HG02610 (cell line): ENCODE measurements around the gene ELMO2.

ENCODE experiments used
- ATAC-seq: cut with Tn5 transposase; IDR thresholded peaks from one replicate; pipeline ENCODE4 v1.9.1; 2021; ENCODE audit warnings: mild to moderate bottlenecking, moderate library complexity; ENCODE audit not compliant: unreplicated experiment

ELMO2 gene, protein sequence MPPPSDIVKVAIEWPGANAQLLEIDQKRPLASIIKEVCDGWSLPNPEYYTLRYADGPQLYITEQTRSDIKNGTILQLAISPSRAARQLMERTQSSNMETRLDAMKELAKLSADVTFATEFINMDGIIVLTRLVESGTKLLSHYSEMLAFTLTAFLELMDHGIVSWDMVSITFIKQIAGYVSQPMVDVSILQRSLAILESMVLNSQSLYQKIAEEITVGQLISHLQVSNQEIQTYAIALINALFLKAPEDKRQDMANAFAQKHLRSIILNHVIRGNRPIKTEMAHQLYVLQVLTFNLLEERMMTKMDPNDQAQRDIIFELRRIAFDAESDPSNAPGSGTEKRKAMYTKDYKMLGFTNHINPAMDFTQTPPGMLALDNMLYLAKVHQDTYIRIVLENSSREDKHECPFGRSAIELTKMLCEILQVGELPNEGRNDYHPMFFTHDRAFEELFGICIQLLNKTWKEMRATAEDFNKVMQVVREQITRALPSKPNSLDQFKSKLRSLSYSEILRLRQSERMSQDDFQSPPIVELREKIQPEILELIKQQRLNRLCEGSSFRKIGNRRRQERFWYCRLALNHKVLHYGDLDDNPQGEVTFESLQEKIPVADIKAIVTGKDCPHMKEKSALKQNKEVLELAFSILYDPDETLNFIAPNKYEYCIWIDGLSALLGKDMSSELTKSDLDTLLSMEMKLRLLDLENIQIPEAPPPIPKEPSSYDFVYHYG

DNA sequence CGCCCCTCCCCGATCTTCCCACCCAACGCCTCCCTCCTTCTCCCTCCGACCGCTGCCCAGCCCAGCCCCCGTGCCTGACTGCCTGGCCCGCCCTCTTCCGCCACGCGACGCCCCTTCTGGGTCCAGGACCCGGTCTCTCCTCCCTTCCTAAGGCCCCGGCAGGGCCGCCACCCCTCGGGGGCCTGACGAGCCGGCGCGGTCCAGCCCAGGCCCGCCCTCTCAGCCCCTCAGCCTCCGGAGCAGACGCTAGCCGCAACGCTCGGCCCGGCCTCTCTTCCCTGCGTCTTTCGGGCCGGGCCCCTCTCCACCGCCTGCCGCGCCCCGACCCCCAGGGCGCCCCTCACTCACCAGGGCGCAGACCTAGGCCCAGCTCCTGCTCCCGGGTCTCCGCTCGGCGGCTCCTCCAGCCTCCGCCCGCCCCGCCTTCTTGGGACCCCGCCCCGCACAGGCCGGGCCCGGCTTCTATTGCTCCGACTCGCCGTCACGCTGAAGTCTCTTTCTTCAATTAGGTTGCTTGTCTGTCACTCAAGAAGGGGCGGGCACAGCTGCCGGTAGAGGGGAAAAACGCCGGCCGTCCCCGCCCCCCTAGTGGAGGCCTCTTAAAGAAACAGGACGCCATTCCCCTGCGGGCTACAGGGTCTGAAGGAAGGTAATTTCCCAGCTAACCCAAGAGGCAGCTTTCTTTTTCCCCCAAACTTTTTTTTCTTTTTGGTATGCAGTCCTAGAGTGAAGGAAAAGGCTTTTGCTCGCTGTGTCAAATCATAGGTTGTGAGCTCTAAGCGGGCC, at the start of gene ELMO2:
TSS of gene ELMO2 (minus strand) at position 416 of the 786 bp plus-strand sequence. CDS start 12,133 bp downstream, outside the sequence.
- peak; percentile 88 for ATAC-seq

DNA sequence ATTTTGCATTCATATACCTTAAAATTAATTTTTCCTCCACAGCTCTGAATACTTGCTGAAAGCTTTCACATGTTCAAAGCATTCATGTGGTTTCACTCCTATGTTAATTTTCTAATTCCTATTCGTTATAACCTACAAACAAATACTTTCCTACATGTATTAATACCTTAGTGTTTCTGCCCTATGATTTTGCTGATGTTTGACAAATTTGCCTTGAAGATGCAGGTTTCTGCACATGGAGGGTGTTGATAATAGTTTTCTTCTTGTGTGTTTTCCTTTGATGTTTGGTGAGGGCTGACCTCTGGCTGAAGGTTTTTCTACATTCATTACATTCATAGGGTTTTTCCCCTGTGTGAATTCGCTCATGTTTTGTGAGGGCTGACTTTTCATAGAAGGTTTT, 49.3 kb upstream of the ELMO2 start:
- ATAC-seq, result no peak

DNA sequence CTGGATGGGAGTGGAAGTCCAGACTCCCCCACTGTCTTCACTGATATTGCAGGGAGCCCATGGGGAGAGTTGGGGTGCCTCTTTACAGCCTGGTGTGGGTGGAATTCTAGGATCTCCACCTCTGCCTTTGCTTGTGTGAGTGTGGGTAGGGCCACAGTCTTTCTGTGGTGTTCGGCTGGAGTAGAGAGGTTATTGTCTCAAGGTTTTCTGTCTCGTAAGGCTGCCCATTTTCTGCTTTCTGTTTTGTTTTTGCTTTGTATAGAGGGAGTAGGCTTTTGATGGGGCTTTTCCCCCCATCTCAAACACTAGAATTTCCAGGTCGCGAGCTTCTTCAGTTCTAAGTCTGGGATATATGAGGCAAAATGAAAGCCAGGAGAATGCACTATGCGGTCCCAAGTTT, 40.4 kb upstream of the ELMO2 start:
- no peak for ATAC-seq

DNA sequence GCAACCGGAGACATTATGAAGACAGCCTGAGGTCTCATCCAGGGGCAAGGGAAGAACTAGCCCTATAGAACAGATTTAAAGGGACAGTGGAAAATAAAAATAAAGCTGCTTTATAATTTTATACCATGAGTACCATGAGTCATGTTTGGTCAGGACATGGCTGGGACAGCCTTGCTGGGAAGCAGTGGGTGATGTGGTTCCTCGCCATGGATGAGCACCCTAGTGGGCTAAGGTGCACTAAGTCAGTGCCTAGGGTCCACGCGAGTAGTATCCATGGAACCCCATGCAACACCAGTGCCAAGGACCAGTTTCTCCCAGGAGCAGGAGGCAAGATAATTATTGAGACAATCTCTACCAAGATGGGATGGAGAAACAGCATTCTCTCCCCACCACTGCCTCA, 33.4 kb upstream of the ELMO2 start:
- no peak for ATAC-seq

DNA sequence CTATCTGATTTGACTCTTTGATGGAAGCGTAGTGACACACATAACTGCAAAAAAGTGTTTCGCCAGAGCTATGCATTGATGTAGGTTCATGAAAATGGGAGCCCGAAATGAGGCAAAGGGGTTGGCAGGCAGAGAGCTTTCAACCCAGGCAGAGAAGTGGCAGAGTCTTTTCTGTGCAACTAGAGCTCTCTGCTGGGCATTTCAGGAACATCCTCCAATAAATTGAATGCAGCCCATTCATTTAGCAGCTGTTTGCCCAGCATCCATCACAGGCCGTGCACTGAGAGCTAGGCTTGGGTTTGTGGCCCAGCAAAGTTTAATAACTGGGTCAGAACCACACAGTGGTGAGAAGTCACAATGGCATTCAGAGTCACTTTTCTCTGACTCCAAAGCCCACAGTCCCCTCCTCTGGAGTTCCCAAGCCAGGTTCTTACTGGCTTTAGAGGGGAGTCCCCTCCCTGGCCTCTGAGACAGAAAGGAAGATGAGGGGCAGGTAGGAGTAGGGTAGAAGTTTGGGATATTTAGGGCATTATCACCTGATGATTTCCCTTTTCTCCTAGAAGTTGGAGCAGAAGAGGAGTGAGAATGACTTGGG, 31.8 kb upstream of the ELMO2 start:
- ATAC-seq, result no peak

DNA sequence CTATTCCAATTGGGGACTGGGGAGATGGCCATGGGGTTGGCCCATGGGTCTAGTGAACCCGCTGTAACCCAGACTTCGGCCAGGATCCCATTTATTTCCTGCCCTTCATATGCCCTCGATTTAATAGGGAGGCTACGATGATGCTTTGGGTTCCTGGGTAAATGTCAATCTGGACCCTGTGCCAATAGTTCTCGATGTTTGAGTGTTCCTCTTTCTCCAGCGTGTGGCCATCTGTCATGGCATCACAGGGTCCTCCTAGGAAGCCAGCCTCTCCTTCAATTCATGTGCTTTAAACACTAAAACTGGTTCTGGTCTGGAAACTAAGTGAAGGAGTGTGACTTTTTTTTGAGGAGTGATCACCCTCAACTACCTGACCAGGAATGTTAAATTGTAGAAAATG, 28.7 kb upstream of the ELMO2 start:
- no peak for ATAC-seq

DNA sequence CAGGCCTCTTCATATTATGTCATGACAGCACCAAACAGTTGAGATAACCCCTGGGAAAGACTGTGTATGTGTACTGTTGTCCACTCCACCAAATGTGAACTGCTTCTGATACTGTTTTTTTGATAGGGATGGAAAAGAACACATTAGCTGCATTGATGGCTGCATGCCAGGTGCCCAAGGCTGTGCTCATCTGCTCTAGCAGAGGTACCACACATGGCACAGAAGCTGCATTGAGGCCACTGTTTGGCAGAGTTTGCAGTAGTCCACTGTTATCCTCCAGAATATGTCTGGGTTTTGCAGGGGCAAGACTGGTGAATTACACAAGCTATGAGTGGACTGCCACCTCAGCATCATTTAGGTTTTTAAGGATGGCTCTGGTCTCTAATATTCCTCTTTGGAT, 28.2 kb upstream of the ELMO2 start:
- ATAC-seq, result no peak

DNA sequence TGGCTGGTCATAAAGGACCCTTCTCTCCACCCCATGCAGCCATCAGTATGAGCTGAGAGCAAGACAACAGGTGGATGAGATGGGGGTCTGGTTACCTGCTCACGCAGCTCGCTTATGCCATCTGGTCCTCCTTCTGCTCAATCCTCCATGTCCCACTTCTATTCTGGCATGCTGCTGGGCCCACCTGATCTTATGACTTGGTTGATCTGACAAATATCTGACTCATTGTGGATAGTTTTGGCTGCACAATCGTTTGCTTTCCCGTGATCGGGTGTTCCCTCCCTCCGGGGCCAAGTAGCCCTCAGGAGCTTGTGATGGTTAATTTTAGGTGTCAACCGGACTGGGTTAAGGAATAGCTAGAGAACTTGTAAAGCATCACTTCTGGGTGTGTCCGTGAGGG, 26.6 kb upstream of the ELMO2 start:
- ATAC-seq, result no peak

DNA sequence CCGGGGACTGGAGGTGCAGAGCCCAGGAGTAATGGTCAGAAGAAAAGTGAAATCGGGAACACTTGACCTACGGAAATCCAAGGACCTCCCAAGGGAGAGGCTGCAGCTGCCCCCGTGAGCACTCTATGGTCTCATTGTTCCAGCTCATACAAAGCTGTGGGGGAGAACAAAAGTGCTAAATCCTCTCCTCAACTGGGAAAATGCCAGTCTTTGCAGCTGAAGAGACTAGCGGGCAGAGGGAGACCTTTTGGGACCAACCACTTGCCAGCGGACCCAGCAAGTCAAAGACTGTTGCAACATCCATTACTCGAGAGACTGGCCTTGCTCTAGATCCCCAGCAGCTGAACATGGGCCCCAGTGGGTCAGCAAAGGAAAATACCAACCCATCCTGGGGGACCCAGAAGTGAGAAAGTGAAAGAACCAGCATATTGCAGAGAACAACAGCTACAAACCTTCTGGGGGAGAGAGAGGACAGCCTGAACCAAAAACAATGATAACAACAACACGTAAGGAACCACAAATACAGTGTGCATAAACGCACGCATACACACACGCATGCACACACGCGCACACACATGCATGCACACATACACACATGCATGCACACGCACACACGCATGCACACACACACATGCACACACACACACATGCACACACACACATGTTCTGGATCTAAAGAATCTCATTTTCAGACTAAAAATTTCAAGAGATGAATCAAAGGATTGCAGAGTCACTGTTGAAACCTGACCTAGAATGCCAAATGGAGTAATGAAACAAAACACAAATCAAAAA, 24.7 kb upstream of the ELMO2 start:
- no peak for ATAC-seq

DNA sequence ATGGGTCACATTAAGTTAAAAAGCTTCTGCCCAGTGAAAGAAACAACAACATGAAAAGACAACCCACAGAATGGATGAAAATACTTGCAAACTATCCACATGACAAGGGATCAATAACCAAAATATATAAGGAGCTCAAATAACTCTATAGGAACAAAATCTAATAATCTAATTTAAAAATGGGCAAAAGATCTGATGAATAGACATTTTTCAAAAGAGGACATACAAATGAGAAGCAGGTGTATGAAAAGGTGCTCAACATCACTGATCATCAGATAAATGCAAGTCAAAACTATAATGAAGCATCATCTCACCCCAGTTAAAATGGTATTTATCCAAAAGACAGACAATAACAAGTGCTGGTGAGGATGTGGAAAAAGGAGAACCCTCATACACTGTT, 21.0 kb upstream of the ELMO2 start:
- no peak for ATAC-seq

DNA sequence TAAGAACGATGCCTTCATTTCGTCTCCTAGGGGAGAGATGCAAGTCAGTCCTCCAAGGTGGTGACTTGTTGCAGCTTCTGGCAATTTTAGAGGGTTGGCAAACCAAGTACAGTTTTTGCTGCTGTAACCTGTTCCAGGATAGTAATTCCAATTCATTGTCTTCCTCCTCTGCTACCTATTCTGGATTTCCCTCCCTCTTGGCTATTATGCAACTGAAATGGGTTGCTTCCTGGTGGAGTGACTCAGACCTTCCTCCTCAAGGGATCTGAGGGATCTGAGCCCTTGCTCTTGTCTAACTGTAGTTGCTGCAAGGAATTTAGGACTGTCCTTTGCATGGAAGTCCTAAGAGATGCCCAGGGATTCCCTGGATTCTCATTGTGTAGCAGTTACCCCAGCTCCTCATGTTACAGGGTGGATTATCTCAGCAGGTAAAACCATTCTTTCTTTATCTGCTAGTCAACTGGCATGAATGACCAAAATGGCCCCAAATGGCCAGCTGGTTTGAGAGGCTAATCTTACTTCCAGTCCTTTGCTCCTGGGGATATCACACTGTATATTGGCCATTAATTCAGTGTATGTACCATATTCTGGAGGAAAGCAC, 17.6 kb upstream of the ELMO2 start:
- ATAC-seq, result no peak

DNA sequence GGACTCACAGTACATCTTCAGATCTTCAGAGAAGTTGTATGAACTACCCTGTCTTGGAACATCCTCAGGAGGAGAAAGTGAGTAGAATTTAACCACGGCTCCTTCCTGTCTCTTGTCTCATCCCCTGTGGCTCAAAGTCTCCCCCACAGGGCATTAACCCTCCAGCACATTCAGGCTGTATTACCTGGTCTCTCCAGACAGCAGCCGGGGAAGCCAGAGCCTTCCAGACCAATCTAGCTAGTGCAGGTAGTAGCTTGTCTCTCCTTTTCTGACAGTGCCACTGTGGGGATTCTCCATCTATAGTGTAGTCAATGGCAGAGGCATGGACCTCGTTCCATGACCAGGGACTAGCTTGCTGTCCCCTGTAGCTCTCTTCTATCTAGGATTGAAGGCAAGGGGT, 16.9 kb upstream of the ELMO2 start:
- ATAC-seq, result no peak

DNA sequence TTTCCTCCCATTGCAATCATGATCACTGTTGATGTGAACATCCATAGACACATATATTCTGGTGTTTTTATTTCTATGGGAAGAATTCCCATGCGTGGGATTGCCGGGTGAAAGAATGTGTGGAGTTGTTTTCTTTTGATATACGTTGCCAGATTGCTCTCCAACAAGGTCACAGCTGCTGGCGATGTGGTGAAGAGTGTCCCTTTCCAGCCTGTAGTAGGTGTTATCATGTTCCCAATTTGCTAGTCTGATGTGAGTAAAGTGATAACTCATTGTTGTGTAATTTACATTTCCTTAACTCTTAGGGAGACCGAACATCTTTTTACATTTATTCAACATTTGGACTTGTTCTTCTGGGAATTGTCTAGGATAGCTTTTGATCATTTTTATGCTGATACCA, 14.5 kb upstream of the ELMO2 start:
- no peak for ATAC-seq

DNA sequence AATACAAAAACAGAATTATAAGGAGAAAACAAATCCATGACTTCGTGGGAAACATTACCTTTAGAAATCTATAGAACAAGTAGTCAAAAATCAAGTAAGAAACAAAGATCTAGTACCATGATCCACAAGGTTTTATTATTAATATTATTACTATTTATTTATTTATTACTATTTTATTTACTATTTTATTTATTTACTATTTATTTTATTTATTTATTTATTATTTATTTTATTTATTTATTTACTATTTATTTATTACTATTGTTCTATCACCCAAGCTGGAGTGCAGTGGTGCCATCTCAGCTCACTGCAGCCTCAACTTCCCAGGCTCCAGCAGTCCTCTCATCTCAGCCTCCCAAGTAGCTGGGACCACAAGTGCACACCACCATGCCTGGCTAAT, 13.5 kb upstream of the ELMO2 start:
- no peak for ATAC-seq

DNA sequence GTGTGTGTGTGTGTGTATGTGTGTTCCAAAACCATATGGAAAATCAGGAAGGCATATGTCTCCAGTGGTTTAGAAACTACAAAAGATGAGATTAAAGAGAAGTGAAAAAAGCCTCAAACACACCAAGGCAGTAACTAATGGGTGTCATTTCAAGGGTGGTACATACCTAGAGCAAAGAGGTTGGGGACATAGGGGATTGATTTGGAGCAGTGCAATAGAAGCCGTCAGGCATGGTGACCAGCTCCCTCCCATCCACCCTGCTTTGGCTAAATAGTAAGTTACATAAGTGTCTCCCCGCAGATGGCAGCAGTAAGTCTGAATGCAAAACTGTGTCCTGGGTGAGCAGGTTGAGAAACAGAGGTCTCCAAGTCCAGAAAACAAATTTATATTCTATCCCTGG, 10.4 kb upstream of the ELMO2 start:
- no peak for ATAC-seq

DNA sequence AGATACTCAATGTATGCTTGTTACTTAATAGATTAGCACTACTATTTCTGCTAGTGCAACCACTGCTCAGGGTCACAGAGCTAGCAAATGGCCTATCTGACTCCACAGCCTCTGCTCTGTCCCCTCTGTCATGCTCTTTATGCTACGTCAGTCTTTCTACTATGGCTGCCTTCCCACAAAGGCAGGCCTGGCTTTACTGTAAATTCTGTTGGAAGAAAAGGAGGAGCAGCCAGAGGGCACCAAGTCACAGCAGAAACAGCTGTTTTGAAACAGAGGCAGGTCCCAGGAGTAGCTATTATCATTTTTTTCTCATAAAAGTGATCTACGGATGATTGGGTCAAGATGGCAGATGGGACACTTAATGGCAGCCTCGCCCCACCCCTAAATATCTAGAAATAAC, 10.0 kb upstream of the ELMO2 start:
- no peak for ATAC-seq

DNA sequence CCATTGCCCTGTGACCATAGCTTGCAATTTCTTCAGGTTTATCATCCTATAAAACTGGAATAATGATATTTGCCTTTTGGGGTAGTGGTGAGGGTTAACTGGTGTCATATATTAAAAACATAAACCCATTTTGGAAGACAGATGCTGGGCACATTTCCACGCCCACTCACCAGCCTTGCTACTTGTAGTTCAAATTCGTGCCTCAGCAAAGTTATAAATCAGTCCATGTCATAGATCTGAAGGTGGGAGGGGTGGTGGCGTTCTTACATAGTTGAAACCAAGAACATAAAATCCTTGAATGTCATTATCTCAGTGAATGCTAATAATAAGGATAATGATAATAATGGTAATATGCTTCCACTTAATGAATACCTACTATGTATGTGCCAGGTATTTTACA, 9.4 kb upstream of the ELMO2 start:
- no peak for ATAC-seq

DNA sequence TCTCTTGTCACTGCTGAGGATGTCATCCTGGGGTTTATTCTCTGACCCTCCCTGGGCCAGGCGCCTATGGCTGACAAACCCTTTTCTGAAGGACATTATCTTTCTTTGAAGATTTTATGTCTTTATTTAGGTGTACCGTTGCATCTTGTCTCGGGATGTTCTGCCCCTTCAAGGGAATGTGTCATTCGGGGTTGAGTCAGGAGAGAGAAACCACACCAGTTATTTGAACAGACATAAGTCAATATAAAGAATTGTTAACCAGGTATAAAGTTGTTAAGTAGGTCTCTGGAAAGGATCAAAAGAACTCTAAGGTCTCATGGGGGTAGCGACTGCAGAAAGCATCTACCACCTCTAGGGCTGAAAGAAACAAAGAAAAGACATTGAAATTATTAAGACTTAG, 8.2 kb upstream of the ELMO2 start:
- ATAC-seq, result no peak

DNA sequence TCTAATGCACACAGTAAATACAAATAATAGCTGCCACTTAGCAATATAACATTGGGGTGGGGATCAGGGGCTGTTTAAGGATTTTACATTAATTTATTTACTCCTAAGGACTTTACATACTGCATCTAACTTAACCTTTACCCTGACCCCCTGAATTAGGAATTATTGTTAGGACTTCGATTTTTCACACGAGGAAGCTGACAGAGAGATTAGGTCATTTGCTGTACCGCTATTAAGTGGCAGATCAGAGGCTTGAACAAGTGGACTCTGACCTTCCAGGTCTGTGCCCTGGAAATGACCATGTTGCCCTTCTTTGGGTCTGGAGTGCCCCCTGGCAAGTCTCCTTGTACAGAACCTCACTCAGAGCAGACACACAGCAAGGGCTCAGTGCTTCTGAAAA, 5.2 kb upstream of the ELMO2 start:
- ATAC-seq, result no peak

DNA sequence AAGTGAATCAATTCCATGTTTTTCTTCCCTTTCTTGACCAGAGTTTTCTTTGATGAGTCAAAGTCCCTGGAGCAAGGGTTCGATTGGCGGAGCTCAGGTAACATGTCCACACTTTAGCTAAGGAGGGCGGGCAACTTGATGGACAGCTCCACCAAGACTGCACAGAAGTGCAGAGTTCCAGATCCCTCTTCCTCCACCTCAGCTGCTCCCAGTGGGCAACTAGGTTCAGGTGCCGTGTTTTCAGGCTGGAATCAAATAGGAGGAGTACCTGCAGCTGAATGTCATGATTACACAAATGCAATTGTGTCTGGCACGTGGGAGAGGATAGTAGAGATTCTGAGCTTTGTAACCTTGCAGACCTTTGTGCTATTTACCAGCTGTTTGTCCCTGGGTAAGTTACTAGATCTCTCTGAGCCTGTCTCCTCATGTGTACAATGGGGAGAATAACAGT, 1.9 kb upstream of the ELMO2 start:
- no peak for ATAC-seq
